ENCODE data around the gene MMP19. TPM values are rescaled to one million over a fixed set of nuclear protein-coding genes. Genes with fewer than 3 reads are reported as not detected.

Gene MMP19
- polyA plus RNA-seq, 2 donors: 0.63 to 0.76 TPM

DNA sequence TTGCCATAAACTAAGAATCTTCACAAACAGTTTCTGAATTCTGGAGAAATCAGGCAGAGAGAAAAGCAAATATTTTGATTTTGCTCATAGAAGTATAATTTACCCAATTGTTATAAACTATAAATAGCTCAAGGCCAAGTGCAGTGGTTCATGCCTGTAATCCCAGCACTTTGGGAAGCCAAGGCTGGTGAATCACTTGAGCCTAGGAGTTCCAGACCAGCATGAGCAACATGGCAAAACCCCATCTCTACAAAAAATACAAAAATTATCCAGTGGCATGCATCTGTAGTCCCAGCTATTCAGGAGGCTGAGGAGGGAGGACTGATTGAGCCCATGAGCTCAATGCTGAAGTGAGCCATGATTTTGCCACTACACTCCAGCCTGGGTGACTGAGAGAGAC lies 19.6 kb upstream of the MMP19 start:
- Histone ChIP-seq H3K27me3 (ENCODE audit: control insufficient read depth in 1 of 2, insufficient read depth in 2 of 2, low read length in 2 of 2) (no peaks in the 10 kb centered on the region), H3K36me3 (ENCODE audit: control insufficient read depth in 2 of 2, insufficient read depth in 2 of 2, low read length in 1 of 2) (no peaks in the 10 kb centered on the region), H3K4me3 (ENCODE audit: low read depth in 1 of 2, low read length in 2 of 2) (no peak overlapping the region), H3K4me1 (ENCODE audit: control insufficient read depth in 2 of 2, insufficient read depth in 2 of 2, low read length in 1 of 2) (no peaks in the 10 kb centered on the region), H3K9me3 (ENCODE audit: control insufficient read depth in 2 of 2, insufficient read depth in 1 of 2, low read depth in 1 of 2, low read length in 1 of 2) (no peaks in the 10 kb centered on the region), H3K27ac (ENCODE audit: low read depth in 2 of 2, low read length in 1 of 2) (no peak overlapping the region)

DNA sequence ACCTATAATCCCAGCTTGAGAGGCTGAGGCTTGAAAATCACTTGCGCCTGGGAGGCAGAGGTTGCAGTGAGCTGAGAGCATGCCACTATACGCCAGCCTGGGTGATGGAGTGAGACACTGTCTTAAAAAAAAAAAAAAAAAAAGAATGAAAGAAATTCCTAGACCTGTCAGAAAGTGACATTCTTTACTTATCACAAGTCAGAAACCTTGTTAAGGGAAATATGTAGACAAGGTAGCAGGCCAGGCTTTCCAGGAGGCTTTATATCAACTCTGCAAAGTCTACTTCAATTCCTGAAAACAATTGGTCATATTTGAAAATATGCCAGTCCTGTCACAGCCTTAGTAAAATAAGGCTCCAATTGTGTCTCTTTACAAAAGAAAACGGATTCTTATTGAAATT lies 19.1 kb upstream of the MMP19 start:
- WGBS, 2 donors: 87% methylated on average over 3 of the region's 3 CpGs
- Histone ChIP-seq H3K9me3 (ENCODE audit: control insufficient read depth in 2 of 2, insufficient read depth in 1 of 2, low read depth in 1 of 2, low read length in 1 of 2) (no peaks in the 10 kb centered on the region), H3K27me3 (ENCODE audit: control insufficient read depth in 1 of 2, insufficient read depth in 2 of 2, low read length in 2 of 2) (no peaks in the 10 kb centered on the region), H3K4me1 (ENCODE audit: control insufficient read depth in 2 of 2, insufficient read depth in 2 of 2, low read length in 1 of 2) (no peaks in the 10 kb centered on the region), H3K36me3 (ENCODE audit: control insufficient read depth in 2 of 2, insufficient read depth in 2 of 2, low read length in 1 of 2) (no peaks in the 10 kb centered on the region), H3K27ac (ENCODE audit: low read depth in 2 of 2, low read length in 1 of 2) (no peak overlapping the region), H3K4me3 (ENCODE audit: low read depth in 1 of 2, low read length in 2 of 2) (no peak overlapping the region)

GRCh38 chr12:55861396-55861795 lies 18.7 kb upstream of the MMP19 start:
- no peaks in the 10 kb centered on the region for H3K4me1 ChIP-seq (ENCODE audit: control insufficient read depth in 2 of 2, insufficient read depth in 2 of 2, low read length in 1 of 2)
- no peaks in the 10 kb centered on the region for H3K27me3 ChIP-seq (ENCODE audit: control insufficient read depth in 1 of 2, insufficient read depth in 2 of 2, low read length in 2 of 2)
- no peak overlapping the region for H3K4me3 ChIP-seq (ENCODE audit: low read depth in 1 of 2, low read length in 2 of 2)
- H3K9me3 ChIP-seq (ENCODE audit: control insufficient read depth in 2 of 2, insufficient read depth in 1 of 2, low read depth in 1 of 2, low read length in 1 of 2): no peaks in the 10 kb centered on the region
- no peak overlapping the region for H3K27ac ChIP-seq (ENCODE audit: low read depth in 2 of 2, low read length in 1 of 2)
- H3K36me3 ChIP-seq (ENCODE audit: control insufficient read depth in 2 of 2, insufficient read depth in 2 of 2, low read length in 1 of 2): no peaks in the 10 kb centered on the region
- 89 to 90% methylated on average over 8 of the region's 8 CpGs for WGBS, 2 donors

DNA sequence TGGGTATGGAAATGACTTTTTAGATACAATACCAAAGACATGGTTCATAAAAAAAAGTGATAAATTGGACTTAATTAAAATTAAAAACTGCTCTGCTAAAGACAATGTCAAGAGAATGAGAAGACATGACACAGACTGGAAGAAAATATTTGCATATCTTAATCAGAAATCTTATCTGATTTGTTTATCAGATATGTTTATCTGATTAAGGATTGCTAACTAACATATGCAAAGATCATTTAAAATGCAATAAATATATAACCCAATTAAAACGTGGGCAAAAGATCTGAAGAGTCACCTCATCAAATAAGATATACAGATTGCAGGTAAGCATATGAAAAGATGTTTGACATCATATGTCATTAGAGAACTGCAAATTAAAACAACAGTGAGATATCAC lies 10.0 kb upstream of the MMP19 start:
- Histone ChIP-seq H3K9me3 (ENCODE audit: control insufficient read depth in 2 of 2, insufficient read depth in 1 of 2, low read depth in 1 of 2, low read length in 1 of 2) (no peaks in the 10 kb centered on the region), H3K4me3 (ENCODE audit: low read depth in 1 of 2, low read length in 2 of 2) (no peak overlapping the region), H3K36me3 (ENCODE audit: control insufficient read depth in 2 of 2, insufficient read depth in 2 of 2, low read length in 1 of 2) (no peaks in the 10 kb centered on the region), H3K27me3 (ENCODE audit: control insufficient read depth in 1 of 2, insufficient read depth in 2 of 2, low read length in 2 of 2) (no peaks in the 10 kb centered on the region), H3K4me1 (ENCODE audit: control insufficient read depth in 2 of 2, insufficient read depth in 2 of 2, low read length in 1 of 2) (no peaks in the 10 kb centered on the region), H3K27ac (ENCODE audit: low read depth in 2 of 2, low read length in 1 of 2) (no peak overlapping the region)
- WGBS, 2 donors: 38 to 39% methylated on average over 1 of the region's 1 CpG

GRCh38 chr12:55850893-55851292 lies 8.2 kb upstream of the MMP19 start:
- no peaks in the 10 kb centered on the region for H3K9me3 ChIP-seq (ENCODE audit: control insufficient read depth in 2 of 2, insufficient read depth in 1 of 2, low read depth in 1 of 2, low read length in 1 of 2)
- no peaks in the 10 kb centered on the region for H3K4me1 ChIP-seq (ENCODE audit: control insufficient read depth in 2 of 2, insufficient read depth in 2 of 2, low read length in 1 of 2)
- H3K27ac ChIP-seq (ENCODE audit: low read depth in 2 of 2, low read length in 1 of 2): no peak overlapping the region
- H3K4me3 ChIP-seq (ENCODE audit: low read depth in 1 of 2, low read length in 2 of 2): no peak overlapping the region
- H3K36me3 ChIP-seq (ENCODE audit: control insufficient read depth in 2 of 2, insufficient read depth in 2 of 2, low read length in 1 of 2): no peaks in the 10 kb centered on the region
- 91 to 93% methylated on average over 3 of the region's 3 CpGs for WGBS, 2 donors
- no peaks in the 10 kb centered on the region for H3K27me3 ChIP-seq (ENCODE audit: control insufficient read depth in 1 of 2, insufficient read depth in 2 of 2, low read length in 2 of 2)

DNA sequence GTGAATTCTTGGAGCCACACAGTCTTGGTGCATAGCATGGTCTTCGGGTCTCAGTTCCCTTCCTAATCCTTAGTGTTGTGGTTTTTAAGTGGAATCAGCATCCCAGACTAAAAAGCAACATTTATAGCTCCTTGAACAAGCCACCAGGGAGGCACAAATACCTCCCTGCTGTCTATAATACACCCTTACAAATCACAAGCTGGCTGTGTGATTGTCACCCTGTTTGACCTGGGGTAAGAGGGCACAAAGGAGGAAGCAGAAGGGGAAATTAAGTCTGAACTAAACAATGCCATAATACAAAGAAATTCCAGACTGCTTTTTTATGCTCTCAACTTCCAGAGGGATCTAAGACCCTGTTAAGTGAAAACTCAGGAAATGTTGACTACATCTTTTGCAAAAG lies 7.7 kb upstream of the MMP19 start:
- no peak overlapping the region for H3K4me3 ChIP-seq (ENCODE audit: low read depth in 1 of 2, low read length in 2 of 2)
- H3K27ac ChIP-seq (ENCODE audit: low read depth in 2 of 2, low read length in 1 of 2): no peak overlapping the region
- H3K36me3 ChIP-seq (ENCODE audit: control insufficient read depth in 2 of 2, insufficient read depth in 2 of 2, low read length in 1 of 2): no peaks in the 10 kb centered on the region
- H3K27me3 ChIP-seq (ENCODE audit: control insufficient read depth in 1 of 2, insufficient read depth in 2 of 2, low read length in 2 of 2): no peaks in the 10 kb centered on the region
- H3K4me1 ChIP-seq (ENCODE audit: control insufficient read depth in 2 of 2, insufficient read depth in 2 of 2, low read length in 1 of 2): no peaks in the 10 kb centered on the region
- WGBS, 2 donors: 35 to 44% methylated on average over 1 of the region's 1 CpG
- H3K9me3 ChIP-seq (ENCODE audit: control insufficient read depth in 2 of 2, insufficient read depth in 1 of 2, low read depth in 1 of 2, low read length in 1 of 2): no peaks in the 10 kb centered on the region

GRCh38 chr12:55849616-55850343 lies 7.0 kb upstream of the MMP19 start:
- no peaks in the 10 kb centered on the region for H3K4me1 ChIP-seq (ENCODE audit: control insufficient read depth in 2 of 2, insufficient read depth in 2 of 2, low read length in 1 of 2)
- H3K27ac ChIP-seq (ENCODE audit: low read depth in 2 of 2, low read length in 1 of 2): peak overlapping the region in 1 of 2 donors; percentile 3
- H3K4me3 ChIP-seq (ENCODE audit: low read depth in 1 of 2, low read length in 2 of 2): no peak overlapping the region
- 76 to 77% methylated on average over 7 of the region's 7 CpGs for WGBS, 2 donors
- no peaks in the 10 kb centered on the region for H3K36me3 ChIP-seq (ENCODE audit: control insufficient read depth in 2 of 2, insufficient read depth in 2 of 2, low read length in 1 of 2)
- H3K27me3 ChIP-seq (ENCODE audit: control insufficient read depth in 1 of 2, insufficient read depth in 2 of 2, low read length in 2 of 2): no peaks in the 10 kb centered on the region
- no peaks in the 10 kb centered on the region for H3K9me3 ChIP-seq (ENCODE audit: control insufficient read depth in 2 of 2, insufficient read depth in 1 of 2, low read depth in 1 of 2, low read length in 1 of 2)

GRCh38 chr12:55847603-55848291 lies 5.0 kb upstream of the MMP19 start:
- Histone ChIP-seq H3K36me3 (ENCODE audit: control insufficient read depth in 2 of 2, insufficient read depth in 2 of 2, low read length in 1 of 2) (no peaks in the 10 kb centered on the region), H3K27me3 (ENCODE audit: control insufficient read depth in 1 of 2, insufficient read depth in 2 of 2, low read length in 2 of 2) (no peaks in the 10 kb centered on the region), H3K9me3 (ENCODE audit: control insufficient read depth in 2 of 2, insufficient read depth in 1 of 2, low read depth in 1 of 2, low read length in 1 of 2) (no peaks in the 10 kb centered on the region), H3K4me3 (ENCODE audit: low read depth in 1 of 2, low read length in 2 of 2) (no peak overlapping the region), H3K27ac (ENCODE audit: low read depth in 2 of 2, low read length in 1 of 2) (peak overlapping the region; percentile 72 to 88), H3K4me1 (ENCODE audit: control insufficient read depth in 2 of 2, insufficient read depth in 2 of 2, low read length in 1 of 2) (peaks cover 0 to under 1% of the 10 kb centered on the region in 2 donors)
- WGBS, 2 donors: 39% methylated on average over 6 of the region's 6 CpGs

DNA sequence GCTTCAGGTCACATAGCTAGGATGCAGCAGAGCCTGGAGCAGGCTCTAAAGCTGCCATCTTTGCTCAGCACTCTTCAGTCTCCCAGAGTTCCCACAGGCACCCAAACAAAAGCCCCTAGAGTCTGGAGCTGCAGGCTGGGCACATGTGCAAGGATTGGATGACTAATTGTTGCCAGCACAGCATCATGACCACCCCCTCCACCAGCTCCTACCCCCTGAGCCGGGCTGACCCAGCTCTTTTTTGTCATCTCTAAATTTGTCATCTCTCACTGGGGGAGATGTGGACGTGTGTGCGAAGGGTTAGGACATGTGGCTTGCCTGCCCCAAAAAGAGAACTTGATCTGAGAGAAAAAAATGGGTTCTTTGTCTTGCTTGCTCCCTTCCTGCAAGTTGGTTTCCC lies 4.3 kb upstream of the MMP19 start:
- Histone ChIP-seq H3K36me3 (ENCODE audit: control insufficient read depth in 2 of 2, insufficient read depth in 2 of 2, low read length in 1 of 2) (no peaks in the 10 kb centered on the region), H3K9me3 (ENCODE audit: control insufficient read depth in 2 of 2, insufficient read depth in 1 of 2, low read depth in 1 of 2, low read length in 1 of 2) (no peaks in the 10 kb centered on the region), H3K4me1 (ENCODE audit: control insufficient read depth in 2 of 2, insufficient read depth in 2 of 2, low read length in 1 of 2) (peaks cover 3 to 4% of the 10 kb centered on the region in 2 donors), H3K27me3 (ENCODE audit: control insufficient read depth in 1 of 2, insufficient read depth in 2 of 2, low read length in 2 of 2) (no peaks in the 10 kb centered on the region), H3K27ac (ENCODE audit: low read depth in 2 of 2, low read length in 1 of 2) (peak overlapping the region; percentile 38 to 43), H3K4me3 (ENCODE audit: low read depth in 1 of 2, low read length in 2 of 2) (no peak overlapping the region)
- 52 to 55% methylated on average over 3 of the region's 3 CpGs for WGBS, 2 donors
